Measurements from ENCODE around the gene AKIRIN2. TPM values are rescaled to one million over a fixed set of nuclear protein-coding genes. Genes with fewer than 3 reads are reported as not detected.

AKIRIN2 gene
- total and polyA plus RNA-seq, 10 of the 15 experiments (the other 5 are each of a cell fraction or from before 2014, with no cell fraction given) = 12.7 to 82.2 (median 42.6) TPM

DNA sequence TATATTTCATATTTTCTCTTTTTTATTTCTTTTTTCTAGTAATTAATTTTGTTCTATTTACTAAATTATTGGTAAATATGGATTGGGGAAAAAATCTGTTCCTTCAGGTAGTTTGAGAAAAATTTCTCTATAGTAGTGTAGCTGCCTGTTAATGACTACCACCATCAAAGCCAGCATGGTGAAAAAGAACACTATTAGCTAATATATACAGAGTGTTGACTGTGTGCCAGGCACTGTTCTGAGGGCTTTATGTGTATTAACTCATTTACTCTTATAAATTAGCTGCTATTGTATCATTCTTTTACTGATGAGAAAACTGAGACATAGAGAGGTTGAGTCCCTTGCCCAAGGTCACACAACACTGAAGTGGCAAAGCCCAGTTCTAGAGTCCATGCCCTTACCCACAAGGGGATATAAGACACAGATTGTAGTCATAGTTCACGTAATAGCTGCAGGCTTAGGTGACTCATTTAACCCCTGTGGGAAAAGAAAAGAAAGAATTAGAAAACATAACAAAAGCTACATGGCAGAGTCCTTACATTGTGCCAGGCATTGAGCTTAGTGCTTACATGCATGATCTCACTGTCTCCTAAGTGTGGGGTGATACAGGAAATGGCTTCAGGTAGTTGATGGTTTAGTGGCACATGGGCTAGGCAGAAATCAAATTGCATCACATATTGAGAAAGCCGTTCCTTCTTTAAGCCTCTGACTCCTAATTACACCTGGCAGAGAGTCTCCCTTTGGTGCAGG is 12.2 kb upstream of the AKIRIN2 start:
- Histone ChIP-seq H3K9me3 (replicated peaks; ENCODE audit: control insufficient read depth, insufficient read depth, low read length) (no peaks in the 10 kb centered on the region), H3K79me2 (ENCODE audit: control insufficient read depth, insufficient read depth, low read length) (no peaks in the 10 kb centered on the region), H3K4me3 (no peak overlapping the region), H3K4me2 (ENCODE audit: control insufficient read depth, insufficient read depth) (no peak overlapping the region), H3K4me1 (ENCODE audit: control insufficient read depth, insufficient read depth, low read length) (peaks cover 5% of the 10 kb centered on the region), H3K27me3 (replicated peaks in 1 of 2; ENCODE audit: control insufficient read depth in 2 of 2, insufficient read depth in 2 of 2, low read length in 1 of 2) (no peaks in the 10 kb centered on the region), H3K27ac (ENCODE audit: control insufficient read depth, insufficient read depth) (peak overlapping the region; percentile 4; the same call in 1 of the 2 replicates), H2AFZ (ENCODE audit: control insufficient read depth, low read depth, low read length) (peak overlapping the region; percentile 58), H3K9ac (ENCODE audit: control insufficient read depth, insufficient read depth, low read length) (no peak overlapping the region), H3K36me3 (ENCODE audit: control insufficient read depth in 2 of 2, insufficient read depth in 2 of 2, low read length in 1 of 2) (no peaks in the 10 kb centered on the region), H4K20me1 (ENCODE audit: control insufficient read depth, insufficient read depth) (no peaks in the 10 kb centered on the region)
- DNase-seq (ENCODE audit: low read depth, low spot score) (no peak), ATAC-seq (peak; percentile 87), FAIRE-seq (no peak)
- ChIA-PET POLR2A (interaction anchor here (0.6 to 2.3 kb wide), 7 partner anchors 9 to 1253 kb away, joined by 3 to 13 read pairs (median 3); partner anchors contain the start of gene AKIRIN2), RAD21 (ENCODE audit: unreplicated experiment) (interaction anchor here (0.9 to 2.3 kb wide), 6 partner anchors 9 to 117 kb away, joined by 4 to 14 read pairs (median 5); no protein-coding TSS in a partner anchor), CTCF (interaction anchor here (0.5 to 1.2 kb wide), 6 partner anchors 8 to 21 kb away, joined by 3 to 6 read pairs (median 4); partner anchors contain the start of gene AKIRIN2), SMC1A (ENCODE audit: uncharacterized antibody, unreplicated experiment) (interaction anchor here (0.6 to 4.2 kb wide), 12 partner anchors 8 to 195 kb away, joined by 3 to 33 read pairs (median 4); partner anchors contain the start of gene AKIRIN2)
- in situ Hi-C loops (cut with MboI) = no loop called here
- BruUV-seq (replicated peaks) = no TSS peak
- WGBS (ENCODE audit: insufficient coverage, insufficient replicate concordance, low lambda C conversion rate, missing lambda C conversion rate) = 63% methylated on average over 2 of the region's 2 CpGs
- intact Hi-C loops (cut with micrococcal nuclease; ENCODE audit: unreplicated experiment) = no loop called here
- TF ChIP-seq ZBTB40 (IDR thresholded peaks at IDR 0.05; ENCODE audit: borderline replicate concordance) (no peak), STAT3 (IDR thresholded peaks at IDR 0.05; ENCODE audit: low read depth, low read length) (no peak), KAT2A (conservative IDR thresholded peaks at IDR 0.05; ENCODE audit: control insufficient read depth, low read depth, low read length) (no peak), DPF2 (IDR thresholded peaks at IDR 0.05) (no peak), ATF3 (IDR thresholded peaks at IDR 0.05; ENCODE audit: borderline replicate concordance, extremely low read depth, low read depth, low read length) (no peak), JUNB (IDR thresholded peaks at IDR 0.05) (0 out of 2 replicates have a peak, but pooled peaks have one; percentile 19), POLR2AphosphoS5 (IDR thresholded peaks at IDR 0.05; ENCODE audit: low read length) (no peak), CREB1 (IDR thresholded peaks at IDR 0.05; ENCODE audit: low read depth) (peak; percentile 47; the same call in 1 of the 2 replicates), EP300 (IDR thresholded peaks at IDR 0.05; ENCODE audit: borderline replicate concordance in 1 of 2, control insufficient read depth in 1 of 2, low read depth in 2 of 2, low read length in 2 of 2) (peak in 1 of 2 experiments; percentile 40; a peak in 1 of 4 replicates), BCL3 (IDR thresholded peaks at IDR 0.05; ENCODE audit: borderline replicate concordance, insufficient read depth, low read depth, low read length, poor library complexity, severe bottlenecking) (no peak), ATF7 (IDR thresholded peaks at IDR 0.05; ENCODE audit: low read depth) (peak; percentile 54; the same call in 1 of the 2 replicates), RUNX3 (IDR thresholded peaks at IDR 0.05; ENCODE audit: low read length) (0 out of 2 replicates have a peak, but pooled peaks have one; percentile 23), NR2C1 (IDR thresholded peaks at IDR 0.05) (no peak), BACH1 (IDR thresholded peaks at IDR 0.05; ENCODE audit: borderline replicate concordance) (no peak)
- TF ChIP-seq, protein P1, sequence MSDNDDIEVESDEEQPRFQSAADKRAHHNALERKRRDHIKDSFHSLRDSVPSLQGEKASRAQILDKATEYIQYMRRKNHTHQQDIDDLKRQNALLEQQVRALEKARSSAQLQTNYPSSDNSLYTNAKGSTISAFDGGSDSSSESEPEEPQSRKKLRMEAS (IDR thresholded peaks at IDR 0.05; ENCODE audit: low read depth, low read length) = no peak

Measured in GM12878 (cell line).